Glomerular endothelial cell (primary cell): ENCODE data around the gene ANP32E. TPM values are rescaled to one million over a fixed set of nuclear protein-coding genes. Genes with fewer than 3 reads are reported as not detected.

Experiments
- DNase-seq: peaks from one replicate; pipeline ENCODE4 v3.0.0-alpha.2; 2011; ENCODE audit warnings: low read depth, low spot score; ENCODE audit errors: extremely low read depth
- total RNA-seq: library from RNA; depleted of rRNA; stranded (reverse); fragments of >200 nt; gene quantifications from 2 replicates; pipeline ENCODE4 v1.2.3, GENCODE V29; 2015

Gene ANP32E
- total RNA-seq, 1 donor from 2014 or later = 22.2 TPM

DNA sequence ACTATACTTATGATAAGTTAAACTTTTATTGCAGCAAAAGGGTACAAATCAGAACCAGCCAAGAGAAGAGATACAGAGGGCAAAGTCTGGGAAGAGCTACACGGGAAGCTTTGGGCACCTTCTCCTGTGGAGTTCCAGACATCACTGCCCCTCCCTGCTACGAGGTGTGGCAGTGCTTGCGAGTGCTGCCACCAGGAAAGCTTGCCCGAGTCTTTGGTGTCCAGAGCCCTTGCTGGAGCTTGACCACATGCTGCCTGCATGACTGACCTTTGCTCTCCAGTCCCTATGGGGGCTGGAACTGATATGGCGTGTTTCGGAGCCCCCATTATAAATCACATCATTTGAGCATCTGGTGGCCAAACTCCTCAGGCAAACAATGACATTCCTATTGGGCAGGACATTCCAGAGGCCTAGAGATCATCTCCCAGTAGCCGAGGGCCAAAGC lies 62.7 kb downstream of the ANP32E start:
- DNase-seq = no peak

DNA sequence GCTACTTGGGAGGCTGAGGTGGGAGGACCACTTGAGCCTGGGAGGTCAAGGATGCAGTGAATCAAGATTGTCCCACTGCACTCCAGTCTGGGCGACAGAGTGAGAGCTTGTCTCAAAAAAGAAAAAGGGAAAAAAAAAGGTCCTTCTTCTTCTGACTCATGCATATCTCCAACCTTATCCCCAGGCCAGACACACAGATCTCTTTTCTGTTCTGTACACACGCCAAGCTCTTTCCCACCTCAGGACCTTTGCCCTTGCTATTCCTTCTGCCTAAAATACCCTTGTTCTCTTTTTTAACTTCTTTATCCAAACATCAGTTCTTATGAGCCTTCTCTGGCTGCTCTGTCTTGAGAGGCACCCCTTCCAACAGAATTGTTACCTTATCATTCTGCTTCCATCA lies 64.1 kb downstream of the ANP32E start:
- DNase-seq = no peak

DNA sequence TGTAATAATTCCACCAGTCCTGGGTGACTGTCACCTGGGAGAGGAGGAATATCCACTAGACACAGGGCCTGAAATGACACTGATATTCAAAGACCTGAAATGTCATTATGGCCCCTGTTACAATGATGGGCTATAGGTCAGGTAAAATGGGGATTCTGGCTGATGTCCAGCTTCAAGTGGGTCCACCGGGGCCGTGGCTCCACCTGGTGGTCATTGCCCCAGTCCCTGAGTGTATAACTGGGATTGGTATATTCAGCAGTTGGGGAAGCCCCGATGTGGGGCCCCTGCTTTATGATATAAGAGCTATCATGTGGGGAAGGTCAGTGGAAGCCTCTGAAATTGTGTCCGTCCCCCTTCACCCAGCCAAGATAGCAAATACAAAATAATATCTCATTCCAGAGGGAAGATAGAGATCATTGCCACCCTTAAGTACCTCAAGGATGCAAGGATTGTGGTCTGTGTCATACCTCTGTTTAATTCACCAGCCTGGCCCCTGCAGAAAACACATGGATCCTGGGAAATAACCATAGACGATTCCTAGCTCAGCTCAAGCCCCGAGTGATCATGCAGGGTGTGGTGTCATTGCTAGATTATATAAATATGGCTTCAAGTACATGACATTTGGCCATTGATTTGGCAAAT lies 66.8 kb downstream of the ANP32E start:
- no peak for DNase-seq

Other genes starting within 250 kb of the ANP32E start
- 11.3 and 14.3 TPM in 2 replicates for gene OTUD7B, start 225.4 kb downstream of the ANP32E start, total RNA-seq
- gene VPS45, start 168.3 kb downstream of the ANP32E start, total RNA-seq = 25.1 and 25.7 TPM in 2 replicates
- 140 and 183 TPM in 2 replicates for gene PLEKHO1, start 86.2 kb downstream of the ANP32E start, total RNA-seq
- not detected in 2 replicates for gene CA14, start 21.7 kb upstream of the ANP32E start, total RNA-seq
- 136 and 151 TPM in 2 replicates for gene APH1A, start 32.9 kb upstream of the ANP32E start, total RNA-seq
- 67.9 and 145 TPM in 2 replicates for gene C1orf54, start 36.7 kb upstream of the ANP32E start, total RNA-seq
- 2.2 and 11.4 TPM in 2 replicates for gene CIART, start 46.4 kb upstream of the ANP32E start, total RNA-seq
- gene MRPS21, start 57.7 kb upstream of the ANP32E start, total RNA-seq = 42.3 and 48.4 TPM in 2 replicates
- gene PRPF3, start 85.4 kb upstream of the ANP32E start, total RNA-seq = 26.7 and 45.1 TPM in 2 replicates
- 12.6 and 17.6 TPM in 2 replicates for gene RPRD2, start 128.0 kb upstream of the ANP32E start, total RNA-seq